Thoracic aorta (tissue), 2 donors: Measurements from ENCODE around the gene NEURL1. TPM values are rescaled to one million over a fixed set of nuclear protein-coding genes. Genes with fewer than 3 reads are reported as not detected.
"Not testable (repeated sequence)": the region's sequence is repeated elsewhere in the genome, so short reads cannot be mapped to it uniquely, and the experiment has no call there.

Source experiments
- ATAC-seq: fragments of 150-250 bp; one replicate; pipeline ENCODE4 v1.8.0; 2017; ENCODE audit warnings: low read depth; ENCODE audit not compliant: insufficient number of reproducible peaks, low FRiP score
- DNase-seq: peaks from one replicate; pipeline ENCODE4 v3.0.0-alpha.2; 2020; ENCODE audit warnings: low spot score
- H3K27ac ChIP-seq, 2 donors: fragments of 200-600 bp; sonication (generic); 1 replicate in 1 of 2; 2 replicates in 1 of 2; pipeline ENCODE4 v1.5.1; 2016; ENCODE audit warnings: mild to moderate bottlenecking in 2 of 2, moderate library complexity in 2 of 2
- H3K27me3 ChIP-seq: fragments of 200-600 bp; sonication (generic); replicated peaks from 2 replicates; pipeline ENCODE4 v1.6.0; 2016; ENCODE audit warnings: mild to moderate bottlenecking; ENCODE audit not compliant: insufficient read depth
- H3K36me3 ChIP-seq: fragments of 200-600 bp; sonication (generic); one replicate; pipeline ENCODE4 v1.5.1; 2016
- H3K4me1 ChIP-seq, 2 donors: fragments of 200-600 bp; sonication (generic); 1 replicate in 1 of 2; 2 replicates in 1 of 2; pipeline versions ENCODE4 v1.5.1 to v1.6.0; 2016; ENCODE audit warnings: low read depth in 2 of 2, mild to moderate bottlenecking in 1 of 2; ENCODE audit not compliant: control insufficient read depth in 1 of 2
- H3K4me3 ChIP-seq: fragments of 200-600 bp; sonication (generic); 2 replicates; pipeline ENCODE4 v1.5.1; 2016; ENCODE audit warnings: mild to moderate bottlenecking
- H3K9me3 ChIP-seq: fragments of 200-600 bp; sonication (generic); 2 replicates; pipeline ENCODE4 v1.5.1; 2016
- total RNA-seq, 2 donors: library from RNA; depleted of rRNA; stranded (reverse); fragments of >200 nt; gene quantifications; one replicate each; pipeline versions ENCODE4 v1.1.0 to v1.2.3, GENCODE V29; 2016
- TF ChIP-seq, protein P1 (sequence below): fragments of 200-600 bp; sonication (generic); IDR thresholded peaks from one replicate; pipeline ENCODE4 v1.5.1; 2019; ENCODE audit warnings: antibody characterized with exemption

NEURL1 gene
- total RNA-seq, 2 donors from 2014 or later, result 0.28 TPM; not detected in 1

DNA sequence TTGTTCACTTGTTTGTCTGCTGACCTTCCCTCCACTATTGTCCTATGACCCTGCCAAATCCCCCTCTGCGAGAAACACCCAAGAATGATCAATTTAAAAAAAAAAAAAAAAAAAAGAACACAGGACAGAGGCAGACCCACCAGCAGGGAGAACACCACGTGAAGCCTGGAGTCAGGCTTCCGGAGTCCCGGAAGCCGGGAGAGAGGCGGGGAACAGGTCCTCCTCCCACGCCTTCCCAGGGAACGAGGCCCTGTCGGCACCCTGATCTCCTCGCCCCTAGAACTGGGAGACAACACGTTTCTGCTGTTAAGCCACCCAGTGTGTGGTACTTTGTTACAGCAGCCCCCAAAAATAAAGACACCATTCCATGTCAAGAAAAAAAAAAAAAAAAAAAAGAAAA, 114.6 kb downstream of the NEURL1 start:
- not testable (repeated sequence) for H3K4me3 ChIP-seq, H3K9me3 ChIP-seq, H3K27me3 ChIP-seq, DNase-seq, H3K27ac ChIP-seq, ATAC-seq
- Histone ChIP-seq H3K4me1 (peaks cover 0 to 11% of the 10 kb centered on the region in 2 donors), H3K36me3 (peaks cover 34% of the 10 kb centered on the region)

GRCh38 chr10:103609231-103610082, 116.0 kb downstream of the NEURL1 start:
- TF ChIP-seq, protein P1, sequence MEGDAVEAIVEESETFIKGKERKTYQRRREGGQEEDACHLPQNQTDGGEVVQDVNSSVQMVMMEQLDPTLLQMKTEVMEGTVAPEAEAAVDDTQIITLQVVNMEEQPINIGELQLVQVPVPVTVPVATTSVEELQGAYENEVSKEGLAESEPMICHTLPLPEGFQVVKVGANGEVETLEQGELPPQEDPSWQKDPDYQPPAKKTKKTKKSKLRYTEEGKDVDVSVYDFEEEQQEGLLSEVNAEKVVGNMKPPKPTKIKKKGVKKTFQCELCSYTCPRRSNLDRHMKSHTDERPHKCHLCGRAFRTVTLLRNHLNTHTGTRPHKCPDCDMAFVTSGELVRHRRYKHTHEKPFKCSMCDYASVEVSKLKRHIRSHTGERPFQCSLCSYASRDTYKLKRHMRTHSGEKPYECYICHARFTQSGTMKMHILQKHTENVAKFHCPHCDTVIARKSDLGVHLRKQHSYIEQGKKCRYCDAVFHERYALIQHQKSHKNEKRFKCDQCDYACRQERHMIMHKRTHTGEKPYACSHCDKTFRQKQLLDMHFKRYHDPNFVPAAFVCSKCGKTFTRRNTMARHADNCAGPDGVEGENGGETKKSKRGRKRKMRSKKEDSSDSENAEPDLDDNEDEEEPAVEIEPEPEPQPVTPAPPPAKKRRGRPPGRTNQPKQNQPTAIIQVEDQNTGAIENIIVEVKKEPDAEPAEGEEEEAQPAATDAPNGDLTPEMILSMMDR, result no peak
- Histone ChIP-seq H3K9me3 (no peaks in the 10 kb centered on the region), H3K4me3 (no peak overlapping the region), H3K4me1 (peaks cover 0 to 11% of the 10 kb centered on the region in 2 donors), H3K36me3 (peaks cover 30% of the 10 kb centered on the region), H3K27ac (no peak overlapping the region), H3K27me3 (no peaks in the 10 kb centered on the region)
- ATAC-seq, result no peak
- no peak for DNase-seq

- no peak overlapping the region for H3K4me3 ChIP-seq
- peaks cover 0 to 11% of the 10 kb centered on the region in 2 donors for H3K4me1 ChIP-seq
- no peak for ATAC-seq
- no peaks in the 10 kb centered on the region for H3K9me3 ChIP-seq
- peaks cover 34% of the 10 kb centered on the region for H3K36me3 ChIP-seq
- H3K27ac ChIP-seq, result no peak overlapping the region
- DNase-seq, result no peak
- H3K27me3 ChIP-seq, result no peaks in the 10 kb centered on the region
- TF ChIP-seq, protein P1, result no peak
Measured at GRCh38 chr10:103610083-103610472, 116.6 kb downstream of the NEURL1 start.

DNA sequence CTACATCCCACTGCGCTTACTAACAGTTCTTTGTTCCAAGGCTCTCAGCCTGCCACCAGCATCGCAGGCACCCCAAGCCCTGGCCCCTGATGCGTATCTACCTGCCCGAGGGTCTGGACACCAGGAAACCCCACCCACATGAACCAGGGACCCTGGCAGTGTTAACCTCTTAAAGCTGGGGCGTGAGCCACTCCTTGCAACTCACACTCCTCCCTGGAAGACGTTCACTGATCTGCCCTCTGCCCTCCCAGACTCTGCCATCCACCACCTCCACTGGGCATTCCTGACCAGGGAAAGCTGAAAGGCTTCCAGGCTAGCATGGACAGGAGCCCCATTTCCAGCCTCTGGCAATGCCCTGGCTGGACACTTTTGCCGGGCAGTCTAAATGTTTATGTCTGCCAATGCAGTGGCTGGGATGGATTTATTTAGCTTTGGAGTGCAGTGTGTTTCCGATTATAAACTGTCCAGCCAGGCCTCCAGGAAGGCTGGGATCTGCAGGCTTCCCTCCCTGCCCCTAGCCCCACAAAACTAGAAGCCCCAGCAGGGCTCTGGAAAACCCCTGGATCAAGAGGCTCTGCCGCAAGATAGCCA, 117.5 kb downstream of the NEURL1 start:
- H3K27ac ChIP-seq, result no peak overlapping the region
- TF ChIP-seq, protein P1, result no peak
- peaks cover 0 to 7% of the 10 kb centered on the region in 2 donors for H3K4me1 ChIP-seq

DNA sequence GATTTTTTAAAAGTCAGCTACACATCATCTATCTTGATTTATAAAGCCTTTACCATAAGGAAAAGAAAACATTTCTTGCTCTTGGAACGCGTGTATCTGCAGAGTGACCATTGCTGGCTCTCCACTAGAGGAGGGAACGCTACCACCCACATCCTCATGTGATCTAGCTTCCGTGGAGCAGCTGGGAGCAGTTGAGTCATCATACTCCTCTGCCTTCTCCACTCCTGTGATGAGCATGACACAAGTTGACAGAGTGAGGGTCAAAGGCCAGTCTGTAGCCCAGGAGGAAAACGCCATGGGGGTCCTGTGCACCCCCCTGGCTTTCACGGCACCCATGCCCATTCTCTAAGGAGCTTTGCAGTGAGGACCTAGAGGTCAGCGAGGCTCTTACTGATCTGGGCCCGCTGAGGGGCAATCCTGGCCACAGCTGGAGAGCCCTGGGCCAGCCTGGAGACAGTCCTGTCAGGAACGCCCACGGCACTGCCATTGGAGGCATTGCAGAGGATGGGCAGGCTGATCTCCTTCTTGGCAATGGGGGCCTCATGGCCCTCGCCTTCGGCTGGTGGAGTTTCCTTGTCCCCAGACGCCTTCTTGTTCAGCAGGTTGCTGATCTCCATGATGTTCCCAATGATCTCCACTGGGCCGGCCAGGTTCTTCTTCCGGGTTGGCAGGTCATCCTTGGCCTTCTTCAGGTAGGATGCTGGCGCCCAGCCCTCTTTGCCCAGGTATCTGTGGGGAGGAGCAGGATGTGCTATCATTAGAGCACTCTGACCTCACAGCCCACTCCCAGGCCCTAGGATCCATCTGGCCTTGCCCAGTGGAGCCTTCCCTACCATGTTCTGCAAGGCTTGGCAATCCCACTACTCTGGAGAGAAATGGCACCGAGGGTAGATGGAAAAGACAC, 119.2 kb downstream of the NEURL1 start:
- H3K27me3 ChIP-seq, result no peaks in the 10 kb centered on the region
- H3K36me3 ChIP-seq, result peaks cover 52% of the 10 kb centered on the region
- TF ChIP-seq, protein P1, result no peak
- H3K9me3 ChIP-seq, result no peaks in the 10 kb centered on the region
- no peak for ATAC-seq
- H3K4me3 ChIP-seq, result no peak overlapping the region
- H3K4me1 ChIP-seq, result peaks cover 0 to 9% of the 10 kb centered on the region in 2 donors
- DNase-seq, result no peak
- no peak overlapping the region for H3K27ac ChIP-seq

More for the DNA sequence above, 117.5 kb downstream of the NEURL1 start:
- H3K36me3 ChIP-seq, result peaks cover 37% of the 10 kb centered on the region
- DNase-seq (no peak), ATAC-seq (no peak)
- no peak overlapping the region for H3K4me3 ChIP-seq
- H3K27me3 ChIP-seq, result no peaks in the 10 kb centered on the region
- H3K9me3 ChIP-seq, result no peaks in the 10 kb centered on the region
